ENCODE data around the gene ERBB2.
"Not testable (repeated sequence)": the region's sequence is repeated elsewhere in the genome, so short reads cannot be mapped to it uniquely, and the experiment has no call there.

ERBB2 gene

DNA sequence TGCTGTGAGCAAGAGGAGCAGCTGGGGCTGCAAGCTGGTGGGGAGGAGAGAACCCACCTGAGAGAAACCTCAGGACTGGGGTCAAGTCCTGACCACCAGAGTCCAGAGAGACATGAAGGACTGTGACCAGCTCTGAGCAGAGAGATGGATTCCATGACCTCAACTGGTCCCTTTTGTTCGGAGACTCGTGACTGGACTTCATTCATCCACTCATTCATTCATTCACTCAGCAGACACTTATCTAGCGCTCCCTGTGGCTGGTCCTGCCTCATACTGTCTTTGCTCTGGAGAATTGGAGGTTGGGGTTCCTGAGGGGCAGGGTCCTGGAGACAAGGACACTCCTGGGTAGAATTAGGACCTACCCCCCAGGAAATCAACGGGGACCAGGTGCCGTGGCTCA is 4.0 kb downstream of the ERBB2 start:
- DNase-seq (ENCODE audit: low spot score): no peak

DNA sequence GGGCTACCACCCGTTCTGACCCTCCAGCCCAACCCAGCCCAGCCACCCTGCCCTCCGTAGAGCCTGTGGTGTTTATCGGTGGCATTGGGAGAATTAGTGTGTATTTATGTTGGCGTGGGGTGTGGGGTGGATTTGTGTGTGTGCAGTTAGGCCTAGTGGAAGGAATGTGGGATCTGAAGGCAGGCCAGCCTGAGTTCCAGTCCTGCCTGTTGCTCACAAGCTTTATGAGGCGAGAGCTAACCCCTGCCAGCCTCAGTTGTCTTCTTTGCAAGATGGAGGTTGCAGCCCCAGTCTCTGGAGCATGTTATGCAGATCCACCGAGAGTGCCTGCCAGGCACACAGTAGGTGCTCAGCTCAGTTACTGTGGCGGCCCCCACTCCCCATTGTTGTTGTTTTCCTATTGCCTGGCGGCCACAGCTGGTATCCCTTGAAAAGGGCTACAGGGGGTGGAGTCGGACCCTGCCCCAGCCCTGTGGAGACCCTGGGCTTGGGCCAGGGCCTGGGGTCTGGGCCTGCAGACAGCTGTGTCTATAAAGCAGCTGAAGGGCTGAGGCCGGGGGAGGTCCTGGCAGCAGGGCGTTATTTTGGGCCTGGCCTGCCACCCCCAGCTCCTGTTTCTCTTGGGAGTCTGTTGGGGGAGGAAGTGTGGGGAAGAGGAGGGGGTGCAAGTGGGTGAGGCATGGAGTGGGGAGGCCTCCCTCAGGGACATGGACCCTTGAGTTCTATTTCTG is 5.1 kb downstream of the ERBB2 start:
- no peak for DNase-seq (ENCODE audit: low spot score)

DNA sequence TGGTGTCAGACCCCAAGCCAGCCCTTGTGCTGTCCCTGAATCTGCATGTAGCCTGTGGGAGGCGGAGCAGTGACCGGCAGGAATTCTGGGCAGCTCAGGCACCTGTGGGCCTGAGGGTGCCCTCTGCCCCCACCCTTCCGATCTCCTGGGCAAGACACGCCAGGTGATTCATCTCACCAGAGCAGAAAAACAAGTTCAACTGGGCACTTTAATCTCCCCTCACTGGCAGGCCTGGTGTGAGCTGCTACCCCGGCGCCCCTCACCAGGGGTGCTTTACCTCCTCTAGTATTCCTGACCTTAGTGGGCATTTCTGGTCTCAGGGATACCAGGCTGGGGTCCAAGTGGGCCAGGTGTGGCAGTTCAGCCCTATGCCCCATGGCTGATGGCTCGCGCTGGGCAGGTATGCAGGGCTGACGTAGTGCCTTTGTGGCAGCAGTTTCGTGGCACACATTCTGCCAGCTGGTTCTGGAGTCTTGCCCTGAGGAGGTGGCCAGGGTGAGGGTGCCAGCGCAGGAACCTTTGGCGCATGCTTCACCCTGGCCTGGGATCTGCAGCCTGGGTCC is 6.0 kb downstream of the ERBB2 start:
- no peak for DNase-seq (ENCODE audit: low spot score)

DNA sequence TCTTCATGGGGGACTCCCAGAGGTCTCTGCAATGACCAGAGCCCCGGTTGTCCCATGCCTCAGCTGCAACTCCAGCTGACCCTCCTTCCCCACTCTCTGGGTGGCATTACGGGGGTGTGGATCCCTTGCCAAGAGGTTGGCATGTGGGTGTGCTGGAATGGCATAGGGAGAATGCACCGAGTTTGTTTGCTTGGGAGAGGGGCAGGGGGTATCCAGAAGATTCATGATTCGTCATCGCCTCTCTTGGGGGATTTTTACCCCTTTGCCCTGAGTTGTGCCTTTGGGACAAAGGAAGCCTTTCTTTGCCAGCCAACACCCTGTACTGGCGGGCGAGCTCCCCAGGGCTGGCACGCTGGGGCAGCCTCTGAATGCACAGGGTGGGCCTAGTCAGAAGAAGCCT is 6.5 kb downstream of the ERBB2 start:
- no peak for DNase-seq (ENCODE audit: low spot score)

DNA sequence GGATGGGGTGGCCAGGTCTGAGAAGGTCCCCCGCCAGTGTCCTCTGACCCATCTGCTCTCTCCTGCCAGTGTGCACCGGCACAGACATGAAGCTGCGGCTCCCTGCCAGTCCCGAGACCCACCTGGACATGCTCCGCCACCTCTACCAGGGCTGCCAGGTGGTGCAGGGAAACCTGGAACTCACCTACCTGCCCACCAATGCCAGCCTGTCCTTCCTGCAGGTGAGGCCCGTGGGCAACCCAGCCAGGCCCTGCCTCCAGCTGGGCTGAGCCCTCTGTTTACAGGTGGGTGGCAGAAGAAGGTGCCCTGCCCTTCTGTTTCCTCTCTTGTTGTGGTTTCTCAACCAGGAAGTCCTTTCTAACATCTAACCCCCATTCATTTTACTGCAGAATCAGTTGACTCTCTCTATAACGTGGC is 7.1 kb downstream of the ERBB2 start:
- DNase-seq (ENCODE audit: low spot score): no peak

DNA sequence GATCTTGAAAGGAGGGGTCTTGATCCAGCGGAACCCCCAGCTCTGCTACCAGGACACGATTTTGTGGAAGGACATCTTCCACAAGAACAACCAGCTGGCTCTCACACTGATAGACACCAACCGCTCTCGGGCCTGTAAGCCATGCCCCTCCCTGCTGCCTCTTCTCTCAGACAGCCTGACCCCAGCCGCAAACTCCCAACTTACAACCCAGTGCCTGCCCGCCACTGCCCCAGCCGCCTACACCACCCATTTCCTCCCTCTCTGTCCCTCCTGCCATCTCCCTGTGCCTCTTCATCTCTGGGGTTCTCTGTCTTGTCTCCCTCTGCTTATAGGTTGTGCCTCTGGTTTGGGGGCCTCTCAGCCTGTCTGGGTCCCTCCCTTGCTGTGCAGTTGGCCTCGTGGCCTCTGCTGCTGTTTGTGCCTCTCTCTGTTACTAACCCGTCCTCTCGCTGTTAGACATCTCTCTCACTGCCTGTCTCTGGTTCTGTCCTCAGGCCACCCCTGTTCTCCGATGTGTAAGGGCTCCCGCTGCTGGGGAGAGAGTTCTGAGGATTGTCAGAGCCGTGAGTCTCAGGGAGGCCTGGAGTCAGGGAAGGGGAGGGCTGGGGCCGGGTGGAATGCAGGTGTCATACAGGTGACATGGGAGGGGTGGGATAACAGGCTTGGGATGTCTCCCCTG is 9.6 kb downstream of the ERBB2 start:
- no peak for DNase-seq (ENCODE audit: low spot score)

DNA sequence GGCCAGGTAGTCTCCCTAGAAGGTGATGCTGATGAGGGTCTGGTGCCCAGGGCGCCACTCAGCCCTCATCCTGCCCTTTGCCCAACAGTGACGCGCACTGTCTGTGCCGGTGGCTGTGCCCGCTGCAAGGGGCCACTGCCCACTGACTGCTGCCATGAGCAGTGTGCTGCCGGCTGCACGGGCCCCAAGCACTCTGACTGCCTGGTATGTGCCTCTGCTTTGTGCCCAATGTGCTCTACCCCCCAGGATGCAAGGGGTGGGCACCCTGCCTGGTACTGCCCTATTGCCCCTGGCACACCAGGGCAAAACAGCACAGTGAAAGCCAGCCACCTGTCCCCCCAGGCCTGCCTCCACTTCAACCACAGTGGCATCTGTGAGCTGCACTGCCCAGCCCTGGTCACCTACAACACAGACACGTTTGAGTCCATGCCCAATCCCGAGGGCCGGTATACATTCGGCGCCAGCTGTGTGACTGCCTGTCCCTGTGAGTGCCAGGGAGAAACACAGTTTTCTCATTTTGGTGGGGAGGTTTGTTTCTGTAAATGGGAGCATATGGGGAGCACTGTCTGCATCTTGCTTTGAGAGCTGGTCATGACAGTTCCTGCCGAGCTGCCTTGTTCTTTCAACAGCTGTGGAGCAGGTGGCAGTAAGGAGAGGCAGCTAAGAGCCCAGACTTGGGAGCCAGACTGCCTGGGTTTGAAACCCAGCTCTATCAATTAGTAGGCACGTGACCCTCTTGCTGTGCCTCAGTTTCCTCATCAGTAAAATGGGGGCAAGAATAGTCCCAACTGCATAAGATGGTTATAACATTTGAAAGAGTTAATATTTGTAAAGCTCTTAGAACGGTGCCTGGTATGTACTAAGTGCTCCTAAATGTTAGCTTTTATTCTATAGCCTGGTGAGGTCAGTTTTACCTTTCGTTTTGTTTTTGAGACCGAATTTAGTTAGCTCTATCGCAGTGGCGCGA is 10.4 kb downstream of the ERBB2 start:
- no peak for DNase-seq (ENCODE audit: low spot score)

DNA sequence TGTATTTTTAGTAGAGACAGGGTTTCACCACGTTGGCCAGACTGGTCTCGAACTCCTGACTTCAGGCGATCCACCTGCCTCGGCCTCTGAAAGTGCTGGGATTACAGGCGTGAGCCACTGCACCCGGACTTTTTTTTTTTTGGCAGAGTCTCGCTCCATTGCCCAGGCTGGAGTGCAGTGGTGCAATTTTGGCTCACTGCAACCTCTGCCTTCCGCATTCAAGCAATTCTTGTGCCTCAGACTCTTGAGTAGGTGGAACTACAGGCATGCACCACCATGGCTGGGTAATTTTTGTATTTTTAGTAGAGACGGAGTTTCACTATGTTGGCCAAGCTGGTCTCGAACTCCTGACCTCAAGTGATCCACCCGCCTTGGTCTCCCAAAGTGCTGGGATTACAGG is 11.2 kb downstream of the ERBB2 start:
- DNase-seq (ENCODE audit: low spot score): not testable (repeated sequence)

DNA sequence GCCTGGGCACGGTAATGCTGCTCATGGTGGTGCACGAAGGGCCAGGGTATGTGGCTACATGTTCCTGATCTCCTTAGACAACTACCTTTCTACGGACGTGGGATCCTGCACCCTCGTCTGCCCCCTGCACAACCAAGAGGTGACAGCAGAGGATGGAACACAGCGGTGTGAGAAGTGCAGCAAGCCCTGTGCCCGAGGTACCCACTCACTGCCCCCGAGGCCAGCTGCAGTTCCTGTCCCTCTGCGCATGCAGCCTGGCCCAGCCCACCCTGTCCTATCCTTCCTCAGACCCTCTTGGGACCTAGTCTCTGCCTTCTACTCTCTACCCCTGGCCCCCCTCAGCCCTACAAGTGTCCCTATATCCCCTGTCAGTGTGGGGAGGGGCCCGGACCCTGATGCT is 12.0 kb downstream of the ERBB2 start:
- no peak for DNase-seq (ENCODE audit: low spot score)

DNA sequence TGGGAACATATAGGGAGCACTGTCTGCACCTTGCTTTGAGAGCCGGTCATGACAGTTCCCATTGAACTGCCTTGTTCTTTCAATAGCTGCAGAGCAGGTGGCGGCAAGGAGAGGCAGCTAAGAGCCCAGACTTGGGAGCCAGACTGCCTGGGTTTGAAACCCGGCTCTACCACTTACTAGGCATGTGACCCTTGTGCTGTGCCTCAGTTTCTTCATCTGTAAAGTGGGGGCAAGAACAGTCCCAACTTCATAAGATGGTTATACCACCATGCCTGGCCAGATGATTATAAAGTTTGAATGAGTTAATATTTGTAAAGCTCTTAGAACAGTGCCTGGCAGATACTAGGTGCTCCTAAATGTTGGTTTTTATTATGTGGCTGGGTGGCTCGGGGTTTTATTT is 14.4 kb downstream of the ERBB2 start:
- DNase-seq (ENCODE audit: low spot score): no peak

DNA sequence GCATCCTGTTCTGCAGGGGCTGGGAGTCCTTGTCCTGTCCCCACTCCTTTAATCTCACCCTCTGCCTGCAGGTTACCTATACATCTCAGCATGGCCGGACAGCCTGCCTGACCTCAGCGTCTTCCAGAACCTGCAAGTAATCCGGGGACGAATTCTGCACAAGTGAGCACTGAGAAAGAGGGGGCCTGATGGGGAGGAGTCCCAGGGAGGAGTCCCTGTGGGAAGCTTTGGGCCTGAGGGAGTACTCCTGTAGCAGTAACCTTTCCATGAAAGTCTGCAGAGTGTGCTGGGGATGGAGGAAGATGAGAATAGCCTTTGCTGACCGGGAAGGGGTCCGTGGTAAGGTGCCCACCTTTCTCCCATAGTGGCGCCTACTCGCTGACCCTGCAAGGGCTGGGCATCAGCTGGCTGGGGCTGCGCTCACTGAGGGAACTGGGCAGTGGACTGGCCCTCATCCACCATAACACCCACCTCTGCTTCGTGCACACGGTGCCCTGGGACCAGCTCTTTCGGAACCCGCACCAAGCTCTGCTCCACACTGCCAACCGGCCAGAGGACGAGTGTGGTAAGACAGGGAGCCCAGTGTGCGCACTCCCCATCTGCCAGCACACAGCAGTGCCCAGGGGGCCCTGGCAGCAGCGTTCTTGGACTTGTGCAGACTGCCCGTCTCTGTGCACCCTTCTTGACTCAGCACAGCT is 15.7 kb downstream of the ERBB2 start:
- no peak for DNase-seq (ENCODE audit: low spot score)

DNA sequence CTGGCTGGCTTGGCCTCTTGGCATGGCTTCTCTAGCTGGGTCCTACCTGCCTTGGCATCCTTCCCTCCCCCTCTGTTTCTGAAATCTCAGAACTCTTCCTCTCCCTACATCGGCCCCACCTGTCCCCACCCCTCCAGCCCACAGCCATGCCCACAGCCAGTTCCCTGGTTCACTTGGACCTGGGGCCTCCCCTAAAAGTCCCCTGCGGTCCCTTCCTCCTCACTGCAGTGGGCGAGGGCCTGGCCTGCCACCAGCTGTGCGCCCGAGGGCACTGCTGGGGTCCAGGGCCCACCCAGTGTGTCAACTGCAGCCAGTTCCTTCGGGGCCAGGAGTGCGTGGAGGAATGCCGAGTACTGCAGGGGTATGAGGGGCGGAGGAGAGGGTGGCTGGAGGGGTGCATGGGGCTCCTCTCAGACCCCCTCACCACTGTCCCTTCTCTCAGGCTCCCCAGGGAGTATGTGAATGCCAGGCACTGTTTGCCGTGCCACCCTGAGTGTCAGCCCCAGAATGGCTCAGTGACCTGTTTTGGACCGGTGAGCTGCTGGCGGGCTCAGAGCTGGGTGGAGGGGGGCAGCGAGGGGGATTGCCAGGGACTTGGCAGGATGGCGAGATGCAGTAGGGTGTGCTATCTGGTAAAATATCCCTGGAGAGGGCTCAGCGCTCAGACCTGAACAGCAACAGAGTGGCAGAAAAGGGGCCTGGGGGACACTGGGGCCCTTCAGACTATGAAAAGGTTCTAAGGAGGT is 16.4 kb downstream of the ERBB2 start:
- no peak for DNase-seq (ENCODE audit: low spot score)

DNA sequence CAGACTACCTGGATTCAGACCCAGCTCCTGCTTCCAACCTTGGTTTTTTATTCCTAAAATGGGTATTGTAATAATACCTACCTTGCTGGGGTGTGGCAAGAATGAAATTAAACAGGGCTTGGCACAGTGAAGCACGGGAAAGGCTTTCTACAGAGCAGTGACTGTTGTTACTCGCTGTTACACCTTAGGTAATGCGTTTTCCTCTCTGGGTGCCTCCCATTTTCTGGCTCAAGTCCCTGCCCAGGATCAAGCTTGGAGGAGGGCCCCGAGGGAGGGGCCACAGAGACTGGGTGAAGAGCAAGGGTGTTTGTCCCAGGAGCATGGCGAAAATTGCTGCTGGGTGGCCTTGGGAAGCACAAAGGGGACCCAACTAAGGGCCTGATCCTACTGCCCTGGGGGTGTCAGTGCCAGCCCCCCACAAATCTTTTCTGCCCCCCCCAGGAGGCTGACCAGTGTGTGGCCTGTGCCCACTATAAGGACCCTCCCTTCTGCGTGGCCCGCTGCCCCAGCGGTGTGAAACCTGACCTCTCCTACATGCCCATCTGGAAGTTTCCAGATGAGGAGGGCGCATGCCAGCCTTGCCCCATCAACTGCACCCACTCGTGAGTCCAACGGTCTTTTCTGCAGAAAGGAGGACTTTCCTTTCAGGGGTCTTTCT is 17.1 kb downstream of the ERBB2 start:
- no peak for DNase-seq (ENCODE audit: low spot score)

DNA sequence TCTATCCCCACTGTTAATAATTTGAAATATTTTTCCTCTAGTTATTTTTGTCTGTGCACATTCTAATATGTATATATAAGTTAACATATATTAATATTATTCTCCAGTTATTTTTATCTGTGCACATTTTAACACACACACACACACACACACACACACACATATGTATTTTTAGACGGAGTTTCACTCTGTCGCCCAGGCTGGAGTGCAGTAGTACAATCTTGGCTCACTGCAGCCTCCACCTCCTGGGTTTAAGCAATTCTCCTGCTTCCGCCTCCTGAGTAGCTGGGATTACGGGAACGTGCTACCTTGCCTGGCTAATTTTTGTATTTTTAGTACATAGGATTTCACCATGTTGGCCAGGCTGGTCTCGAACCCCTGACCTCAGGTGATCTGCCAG is 17.8 kb downstream of the ERBB2 start:
- no peak for DNase-seq (ENCODE audit: low spot score)

DNA sequence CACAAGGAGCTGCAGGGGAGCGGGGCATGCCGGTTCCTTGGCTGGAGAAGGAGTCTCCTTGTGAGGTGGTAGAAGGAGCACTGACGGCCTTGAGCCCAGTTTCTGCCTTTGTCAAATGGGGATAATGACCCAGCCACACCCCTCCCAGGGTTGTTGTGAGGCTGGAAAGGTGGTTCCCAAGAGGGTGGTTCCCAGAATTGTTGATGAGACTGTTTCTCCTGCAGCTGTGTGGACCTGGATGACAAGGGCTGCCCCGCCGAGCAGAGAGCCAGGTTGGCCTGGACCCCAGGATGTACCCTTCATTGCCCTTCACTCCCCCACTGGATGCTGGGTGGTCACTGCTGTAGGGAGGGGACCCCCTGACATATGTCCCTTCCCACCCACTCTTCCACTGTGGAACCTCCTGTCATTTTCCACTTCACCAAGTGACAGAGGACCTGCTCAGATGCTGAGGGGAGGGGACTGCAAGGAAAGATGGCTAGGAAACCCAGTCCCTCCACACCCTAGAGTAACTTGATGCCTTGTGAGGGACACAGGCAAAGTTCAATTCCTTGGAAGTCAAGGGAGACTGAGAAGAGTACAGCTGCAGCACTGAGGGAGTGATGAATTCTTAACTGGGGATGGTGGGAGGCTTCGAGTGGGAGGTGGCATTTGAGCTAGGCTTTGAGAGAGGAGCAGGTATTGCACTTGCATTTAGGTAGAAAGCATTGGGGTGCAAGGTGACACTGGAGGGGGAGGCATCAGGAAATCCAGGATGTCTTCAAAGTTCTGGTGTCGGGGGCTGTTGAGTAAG is 19.9 kb downstream of the ERBB2 start:
- DNase-seq (ENCODE audit: low spot score): no peak

DNA sequence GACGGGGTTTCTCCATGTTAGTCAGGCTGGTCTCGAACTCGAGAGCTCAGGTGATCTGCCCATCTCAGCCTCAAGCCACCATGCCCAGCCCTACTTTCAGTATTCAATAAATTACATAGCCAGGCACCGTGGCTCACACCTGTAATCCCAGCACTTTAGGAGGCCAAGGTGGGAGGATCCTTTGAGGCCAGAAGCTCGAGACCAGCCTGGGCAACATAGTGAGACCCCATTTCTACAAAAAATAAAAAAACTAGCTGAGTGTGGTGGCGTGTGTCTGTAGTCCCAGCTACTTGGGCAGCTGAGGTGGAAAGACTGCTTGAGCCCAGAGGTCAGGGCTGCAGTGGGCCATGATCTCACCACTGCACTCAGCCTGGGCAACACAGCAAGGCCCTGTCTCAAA is 22.2 kb downstream of the ERBB2 start:
- no peak for DNase-seq (ENCODE audit: low spot score)

DNA sequence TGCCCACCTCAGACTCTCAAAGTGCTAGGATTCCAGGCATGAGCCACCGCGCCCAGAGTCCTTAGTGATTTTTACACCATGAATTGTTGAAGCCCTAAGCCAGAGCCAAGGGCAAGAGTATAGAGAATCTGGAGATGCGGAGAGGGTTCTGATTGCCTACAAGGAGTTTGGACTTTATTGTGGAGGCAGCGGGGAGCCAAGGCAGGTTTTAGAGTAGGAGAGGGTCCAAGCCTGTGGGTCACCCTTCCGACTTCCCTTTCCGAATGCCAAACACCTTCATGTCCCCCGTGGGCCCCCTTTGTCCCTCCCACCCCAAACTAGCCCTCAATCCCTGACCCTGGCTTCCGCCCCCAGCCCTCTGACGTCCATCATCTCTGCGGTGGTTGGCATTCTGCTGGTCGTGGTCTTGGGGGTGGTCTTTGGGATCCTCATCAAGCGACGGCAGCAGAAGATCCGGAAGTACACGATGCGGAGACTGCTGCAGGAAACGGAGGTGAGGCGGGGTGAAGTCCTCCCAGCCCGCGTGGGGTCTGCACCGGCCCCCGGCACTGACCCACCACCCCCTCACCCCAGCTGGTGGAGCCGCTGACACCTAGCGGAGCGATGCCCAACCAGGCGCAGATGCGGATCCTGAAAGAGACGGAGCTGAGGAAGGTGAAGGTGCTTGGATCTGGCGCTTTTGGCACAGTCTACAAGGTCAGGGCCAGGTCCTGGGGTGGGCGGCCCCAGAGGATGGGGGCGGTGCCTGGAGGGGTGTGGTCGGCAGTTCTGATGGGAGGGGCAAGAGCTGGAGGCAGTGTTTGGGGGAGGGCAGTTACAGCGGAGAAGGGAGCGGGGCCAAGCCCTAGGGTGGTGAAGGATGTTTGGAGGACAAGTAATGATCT is 23.3 kb downstream of the ERBB2 start:
- DNase-seq (ENCODE audit: low spot score): no peak

DNA sequence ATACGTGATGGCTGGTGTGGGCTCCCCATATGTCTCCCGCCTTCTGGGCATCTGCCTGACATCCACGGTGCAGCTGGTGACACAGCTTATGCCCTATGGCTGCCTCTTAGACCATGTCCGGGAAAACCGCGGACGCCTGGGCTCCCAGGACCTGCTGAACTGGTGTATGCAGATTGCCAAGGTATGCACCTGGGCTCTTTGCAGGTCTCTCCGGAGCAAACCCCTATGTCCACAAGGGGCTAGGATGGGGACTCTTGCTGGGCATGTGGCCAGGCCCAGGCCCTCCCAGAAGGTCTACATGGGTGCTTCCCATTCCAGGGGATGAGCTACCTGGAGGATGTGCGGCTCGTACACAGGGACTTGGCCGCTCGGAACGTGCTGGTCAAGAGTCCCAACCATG is 24.9 kb downstream of the ERBB2 start:
- DNase-seq (ENCODE audit: low spot score): no peak

DNA sequence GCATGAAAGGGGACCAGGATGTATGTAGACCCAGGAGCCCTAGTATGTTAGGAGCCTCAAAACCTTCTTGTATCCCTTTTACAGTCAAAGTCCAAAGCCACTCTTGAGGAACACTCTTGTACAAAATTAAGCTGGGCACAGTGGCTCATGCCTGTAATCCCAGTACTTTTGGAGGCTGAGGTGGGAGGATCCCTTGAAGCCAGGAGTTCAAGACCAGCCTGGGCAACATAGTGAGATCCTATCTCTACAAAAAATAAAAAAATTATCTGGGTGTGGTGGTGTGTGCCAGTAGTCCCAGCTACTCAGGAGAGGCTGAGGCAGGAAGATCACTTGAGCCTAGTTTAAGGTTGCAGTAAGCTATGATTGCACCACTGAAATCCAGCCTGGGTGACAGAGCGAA is 26.1 kb downstream of the ERBB2 start:
- not testable (repeated sequence) for DNase-seq (ENCODE audit: low spot score)

Measured in hematopoietic multipotent progenitor cell treated with erythropoietin and hydrocortisone succinate and interleukin-3 and kit ligand, for 17 days (in vitro differentiated cells).